GM20000 (cell line): ENCODE data around the gene P2RY8.

ENCODE experiments used
- DNase-seq: peaks from one replicate; pipeline ENCODE4 v3.0.0; 2012; ENCODE audit warnings: low spot score
- CTCF ChIP-seq: IDR thresholded peaks from 2 replicates; pipeline ENCODE4 v1.5.1; 2012; ENCODE audit warnings: mild to moderate bottlenecking, control low read depth; ENCODE audit errors: extremely low read depth, missing control alignments

P2RY8 gene

GRCh38 chrX:1521459-1521956 lies 15.5 kb downstream of the P2RY8 start:
- peak; percentile 81 for DNase-seq
- no peak for TF ChIP-seq CTCF

- no peak for TF ChIP-seq CTCF
- DNase-seq = no peak
Measured at GRCh38 chrX:1520350-1520749, 16.6 kb downstream of the P2RY8 start.

GRCh38 chrX:1519022-1519497 lies 17.9 kb downstream of the P2RY8 start:
- TF ChIP-seq CTCF = no peak
- no peak for DNase-seq

GRCh38 chrX:1518512-1518911 lies 18.5 kb downstream of the P2RY8 start:
- no peak for DNase-seq
- TF ChIP-seq CTCF = no peak

- TF ChIP-seq CTCF = no peak
- DNase-seq = no peak
Measured at GRCh38 chrX:1516596-1517104, 20.3 kb downstream of the P2RY8 start.

GRCh38 chrX:1511829-1512228 lies 25.2 kb downstream of the P2RY8 start:
- no peak for TF ChIP-seq CTCF
- DNase-seq = no peak

- DNase-seq = no peak
- TF ChIP-seq CTCF = no peak
Measured at GRCh38 chrX:1511150-1511549, 25.8 kb downstream of the P2RY8 start.
